Measurements from ENCODE around the gene CELF5. TPM values are rescaled to one million over a fixed set of nuclear protein-coding genes. Genes with fewer than 3 reads are reported as not detected.

Gene CELF5
- total RNA-seq, 4 donors from 2014 or later, result not detected

- Histone ChIP-seq H3K36me3 (peaks cover 0 to 56% of the 10 kb centered on the region in 2 donors), H3K4me1 (no peaks in the 10 kb centered on the region), H3K9me3 (no peaks in the 10 kb centered on the region), H3K27ac (no peak overlapping the region), H3K4me3 (no peak overlapping the region), H3K27me3 (no peaks in the 10 kb centered on the region)
- in situ Hi-C loops (cut with MboI; ENCODE audit: low sequenced_read_pairs in 4 of 4), result no loop called here
- ATAC-seq, result no peak
- TF ChIP-seq CTCF (IDR thresholded peaks at IDR 0.05 in 4 of 5, conservative IDR thresholded peaks at IDR 0.05 in 1 of 5) (no peak), POLR2A (IDR thresholded peaks at IDR 0.05) (no peak)
- DNase-seq, result no peak
- intact Hi-C loops (cut with DNase I; ENCODE audit: low total_unique reads), result no loop called here
These were observed 18.1 kb upstream of the CELF5 start for GRCh38 chr19:3206216-3206953.

GRCh38 chr19:3207461-3208242, 16.8 kb upstream of the CELF5 start:
- no peak overlapping the region for H3K4me3 ChIP-seq
- no peak overlapping the region for H3K27ac ChIP-seq
- no peaks in the 10 kb centered on the region for H3K27me3 ChIP-seq
- no peak for ATAC-seq
- intact Hi-C loops (cut with DNase I; ENCODE audit: low total_unique reads) (no loop called here), in situ Hi-C loops (cut with MboI; ENCODE audit: low sequenced_read_pairs in 4 of 4) (no loop called here)
- TF ChIP-seq POLR2A (IDR thresholded peaks at IDR 0.05) (no peak), CTCF (IDR thresholded peaks at IDR 0.05 in 4 of 5, conservative IDR thresholded peaks at IDR 0.05 in 1 of 5) (no peak)
- H3K4me1 ChIP-seq, result no peaks in the 10 kb centered on the region
- H3K9me3 ChIP-seq, result no peaks in the 10 kb centered on the region
- DNase-seq, result no peak
- peaks cover 0 to 45% of the 10 kb centered on the region in 2 donors for H3K36me3 ChIP-seq

GRCh38 chr19:3208317-3209207, 15.9 kb upstream of the CELF5 start:
- Histone ChIP-seq H3K36me3 (peaks cover 0 to 42% of the 10 kb centered on the region in 2 donors), H3K4me3 (no peak overlapping the region), H3K9me3 (no peaks in the 10 kb centered on the region), H3K4me1 (no peaks in the 10 kb centered on the region), H3K27me3 (no peaks in the 10 kb centered on the region), H3K27ac (no peak overlapping the region)
- ATAC-seq (no peak), DNase-seq (no peak)
- in situ Hi-C loops (cut with MboI; ENCODE audit: low sequenced_read_pairs in 4 of 4), result no loop called here
- intact Hi-C loops (cut with DNase I; ENCODE audit: low total_unique reads), result no loop called here
- no peak for TF ChIP-seq CTCF (IDR thresholded peaks at IDR 0.05 in 4 of 5, conservative IDR thresholded peaks at IDR 0.05 in 1 of 5)
- TF ChIP-seq POLR2A (IDR thresholded peaks at IDR 0.05), result no peak

- DNase-seq, result peak in 1 of 2 donors; percentile 24
These were observed 14.0 kb upstream of the CELF5 start for GRCh38 chr19:3210347-3211017.

More at GRCh38 chr19:3210347-3211017, 14.0 kb upstream of the CELF5 start:
- H3K9me3 ChIP-seq, result no peaks in the 10 kb centered on the region
- H3K4me1 ChIP-seq, result no peaks in the 10 kb centered on the region
- intact Hi-C loops (cut with DNase I; ENCODE audit: low total_unique reads) (no loop called here), in situ Hi-C loops (cut with MboI; ENCODE audit: low sequenced_read_pairs in 4 of 4) (no loop called here)
- H3K4me3 ChIP-seq, result no peak overlapping the region
- TF ChIP-seq POLR2A (IDR thresholded peaks at IDR 0.05) (no peak), CTCF (IDR thresholded peaks at IDR 0.05 in 4 of 5, conservative IDR thresholded peaks at IDR 0.05 in 1 of 5) (peak in 4 of 5 experiments; percentile 17 to 63 (median 42))
- peak in 1 of 2 donors; percentile 58 for ATAC-seq
- no peaks in the 10 kb centered on the region for H3K27me3 ChIP-seq
- peaks cover 0 to 29% of the 10 kb centered on the region in 2 donors for H3K36me3 ChIP-seq
- no peak overlapping the region for H3K27ac ChIP-seq

Data from gastrocnemius medialis (tissue), 4 donors.